BE2C (cell line): ENCODE data around the gene PSMC3.
"Not testable (repeated sequence)": the region's sequence is repeated elsewhere in the genome, so short reads cannot be mapped to it uniquely, and the experiment has no call there.

Experiments used
- DNase-seq: peaks from one replicate; pipeline ENCODE4 v3.0.0-alpha.2; 2020
- H3K27me3 ChIP-seq: fragments of 250-450 bp; sonication (Bioruptor Pico); 2 replicates; pipeline ENCODE4 v1.5.1; 2020; ENCODE audit warnings: mild to moderate bottlenecking
- H3K36me3 ChIP-seq: fragments of 250-450 bp; sonication (Bioruptor Pico); 2 replicates; pipeline ENCODE4 v1.5.1; 2020; ENCODE audit warnings: mild to moderate bottlenecking
- H3K4me1 ChIP-seq: fragments of 250-450 bp; sonication (Bioruptor Pico); 2 replicates; pipeline ENCODE4 v1.5.1; 2020
- H3K4me3 ChIP-seq: 2 replicates; pipeline ENCODE4 v1.5.1; 2011; ENCODE audit warnings: low read depth, low read length
- H3K9me3 ChIP-seq: fragments of 250-450 bp; sonication (Bioruptor Pico); 2 replicates; pipeline ENCODE4 v1.5.1; 2020
- CTCF ChIP-seq: IDR thresholded peaks from 2 replicates; pipeline ENCODE4 v1.5.1; 2012; ENCODE audit warnings: mild to moderate bottlenecking, low read depth, low read length

The PSMC3 gene

GRCh38 chr11:47466701-47467250 is 40.5 kb upstream of the PSMC3 start:
- H3K36me3 ChIP-seq: peaks cover 7% of the 10 kb centered on the region
- peak; percentile 44 for DNase-seq

GRCh38 chr11:47466201-47466600 is 40.0 kb upstream of the PSMC3 start:
- H3K4me3 ChIP-seq: no peak overlapping the region
- peaks cover 3% of the 10 kb centered on the region; the same call in 1 of the 2 replicates for H3K4me1 ChIP-seq
- DNase-seq: no peak
- peaks cover 5% of the 10 kb centered on the region for H3K36me3 ChIP-seq
- no peaks in the 10 kb centered on the region for H3K27me3 ChIP-seq
- no peaks in the 10 kb centered on the region for H3K9me3 ChIP-seq
- no peak for TF ChIP-seq CTCF

More at GRCh38 chr11:47466701-47467250, 40.5 kb upstream of the PSMC3 start:
- no peak for TF ChIP-seq CTCF
- Histone ChIP-seq H3K4me1 (peaks cover 3% of the 10 kb centered on the region; the same call in 1 of the 2 replicates), H3K9me3 (no peaks in the 10 kb centered on the region), H3K4me3 (no peak overlapping the region), H3K27me3 (no peaks in the 10 kb centered on the region)

- no peaks in the 10 kb centered on the region for H3K27me3 ChIP-seq
- no peak for TF ChIP-seq CTCF
- no peak overlapping the region for H3K4me3 ChIP-seq
- no peaks in the 10 kb centered on the region for H3K9me3 ChIP-seq
- peaks cover 3% of the 10 kb centered on the region; the same call in 1 of the 2 replicates for H3K4me1 ChIP-seq
- DNase-seq: peak; percentile 52
- no peaks in the 10 kb centered on the region for H3K36me3 ChIP-seq
These were observed 38.2 kb upstream of the PSMC3 start for GRCh38 chr11:47464483-47464882.

GRCh38 chr11:47461876-47462275 is 35.6 kb upstream of the PSMC3 start:
- Histone ChIP-seq H3K36me3 (no peaks in the 10 kb centered on the region), H3K9me3 (no peaks in the 10 kb centered on the region), H3K4me1 (no peaks in the 10 kb centered on the region), H3K4me3 (no peak overlapping the region), H3K27me3 (no peaks in the 10 kb centered on the region)
- no peak for TF ChIP-seq CTCF
- no peak for DNase-seq

- DNase-seq: no peak
- Histone ChIP-seq H3K36me3 (no peaks in the 10 kb centered on the region), H3K4me1 (no peaks in the 10 kb centered on the region), H3K4me3 (no peak overlapping the region), H3K9me3 (no peaks in the 10 kb centered on the region), H3K27me3 (no peaks in the 10 kb centered on the region)
- TF ChIP-seq CTCF: no peak
These were observed 34.5 kb upstream of the PSMC3 start for GRCh38 chr11:47460571-47461235.

- H3K36me3 ChIP-seq, H3K27me3 ChIP-seq, H3K4me1 ChIP-seq, H3K4me3 ChIP-seq, H3K9me3 ChIP-seq: not testable (repeated sequence)
- DNase-seq: peak; percentile 74
- TF ChIP-seq CTCF: peak; percentile 78
These were observed 28.0 kb upstream of the PSMC3 start for GRCh38 chr11:47454258-47454671.
